SU-DHL-6 (cell line): Measurements from ENCODE around the gene TMEM208.

Experiments used
- H2AFZ ChIP-seq: fragments of 200-600 bp; sonication (generic); 2 replicates; pipeline ENCODE4 v1.6.1; 2014; ENCODE audit warnings: low read depth, mild to moderate bottlenecking, moderate library complexity, mixed read lengths, antibody characterized with exemption, low read length; ENCODE audit not compliant: severe bottlenecking
- H3F3A ChIP-seq: fragments of 200-600 bp; shearing (Covaris generic); 2 replicates; pipeline ENCODE4 v1.6.0; 2016; ENCODE audit warnings: antibody characterized with exemption, mild to moderate bottlenecking; ENCODE audit not compliant: insufficient read depth
- H3K27ac ChIP-seq: fragments of 200-600 bp; sonication (generic); 2 replicates; pipeline ENCODE4 v1.5.1; 2016; ENCODE audit warnings: low read depth, mild to moderate bottlenecking, low read length, moderate library complexity, mixed read lengths
- H3K27me3 ChIP-seq: fragments of 200-600 bp; sonication (generic), shearing (Covaris generic); 2 replicates; pipeline ENCODE4 v1.6.0; 2014; ENCODE audit warnings: mild to moderate bottlenecking, low read length
- H3K36me3 ChIP-seq: fragments of 200-600 bp; sonication (generic); 2 replicates; pipeline ENCODE4 v1.6.1; 2014; ENCODE audit warnings: mild to moderate bottlenecking, low read length, mixed read lengths
- H3K4me2 ChIP-seq: fragments of 300-600, 200-600 bp; shearing (Covaris generic), sonication (generic); 2 replicates; pipeline ENCODE4 v1.6.0; 2014; ENCODE audit warnings: low read length, low read depth, mild to moderate bottlenecking; ENCODE audit not compliant: poor library complexity, severe bottlenecking
- H3K4me3 ChIP-seq: fragments of 200-600 bp; sonication (generic); 2 replicates; pipeline ENCODE4 v1.5.1; 2014; ENCODE audit warnings: antibody characterized with exemption, low read length, mild to moderate bottlenecking, mixed read lengths; ENCODE audit not compliant: insufficient read depth, poor library complexity, severe bottlenecking
- H3K79me2 ChIP-seq: fragments of 200-600 bp; sonication (generic); 2 replicates; pipeline ENCODE4 v1.6.1; 2014; ENCODE audit warnings: mild to moderate bottlenecking, low read length, moderate library complexity; ENCODE audit not compliant: insufficient read depth
- H3K9ac ChIP-seq: fragments of 200-600 bp; sonication (generic); 2 replicates; pipeline ENCODE4 v1.7.0; 2014; ENCODE audit warnings: mild to moderate bottlenecking, low read length
- H3K9me2 ChIP-seq: fragments of 200-600 bp; sonication (generic); replicated peaks from 2 replicates; pipeline ENCODE4 v1.6.1; 2014; ENCODE audit warnings: low read length; ENCODE audit not compliant: insufficient read depth
- H3K9me3 ChIP-seq: fragments of 200-600 bp; sonication (generic); 2 replicates; pipeline ENCODE4 v1.6.1; 2014; ENCODE audit warnings: low read length, mixed read lengths; ENCODE audit not compliant: insufficient read depth
- H4K20me1 ChIP-seq: fragments of 200-600 bp; sonication (generic); 2 replicates; pipeline ENCODE4 v1.6.1; 2014; ENCODE audit warnings: low read depth, mild to moderate bottlenecking, antibody characterized with exemption, low read length, moderate library complexity, mixed read lengths
- CTCF ChIP-seq: fragments of 200-600 bp; sonication (generic); IDR thresholded peaks from one replicate; pipeline ENCODE4 v1.5.1; 2017; ENCODE audit warnings: antibody characterized with exemption, mild to moderate bottlenecking, low read length, moderate library complexity; ENCODE audit not compliant: insufficient read depth, poor library complexity, severe bottlenecking
- EZH2phosphoT487 ChIP-seq: fragments of 200-600 bp; sonication (generic), shearing (Covaris generic); conservative IDR thresholded peaks from 2 replicates; pipeline ENCODE4 v1.6.1; 2018; ENCODE audit warnings: mild to moderate bottlenecking, antibody characterized with exemption, low read length, moderate library complexity, mixed read lengths

TMEM208 gene

GRCh38 chr16:67198238-67198734 lies 28.6 kb upstream of the TMEM208 start:
- no peaks in the 10 kb centered on the region for H3F3A ChIP-seq
- H3K4me2 ChIP-seq, result no peak overlapping the region
- no peaks in the 10 kb centered on the region for H3K36me3 ChIP-seq
- no peak overlapping the region for H2AFZ ChIP-seq
- H3K27me3 ChIP-seq, result no peaks in the 10 kb centered on the region
- TF ChIP-seq CTCF (peak; percentile 71), EZH2phosphoT487 (no peak)
- H3K9me2 ChIP-seq, result no peaks in the 10 kb centered on the region
- no peaks in the 10 kb centered on the region for H3K9me3 ChIP-seq
- H3K27ac ChIP-seq, result no peak overlapping the region
- no peak overlapping the region for H3K4me3 ChIP-seq
- no peak overlapping the region for H3K9ac ChIP-seq
- no peaks in the 10 kb centered on the region for H4K20me1 ChIP-seq
- peaks cover 11% of the 10 kb centered on the region for H3K79me2 ChIP-seq

GRCh38 chr16:67199011-67199807 lies 27.7 kb upstream of the TMEM208 start, which contains the start of gene ELMO3:
ELMO3 (plus strand) TSS chr16:67199131; CDS start chr16:67199327, 196 bp downstream.
- Histone ChIP-seq H3K9ac (no peak within 1 kb of the TSS), H2AFZ (no peak within 1 kb of the TSS), H3K9me2 (no peaks in the 10 kb centered on the region), H3K4me2 (no peak within 1 kb of the TSS), H4K20me1 (no peaks in the 10 kb centered on the region), H3K36me3 (no peaks in the 10 kb centered on the region), H3K79me2 (peaks cover 2% of the 10 kb centered on the region; the same call in 1 of the 2 replicates), H3K9me3 (no peaks in the 10 kb centered on the region), H3K4me3 (no peak within 1 kb of the TSS), H3K27me3 (no peaks in the 10 kb centered on the region), H3K27ac (no peak within 1 kb of the TSS), H3F3A (no peaks in the 10 kb centered on the region)
- TF ChIP-seq CTCF, result no peak
- no peak for TF ChIP-seq EZH2phosphoT487

- Histone ChIP-seq H3K27ac (no peak overlapping the region), H3K4me2 (no peak overlapping the region), H4K20me1 (no peaks in the 10 kb centered on the region), H3K36me3 (no peaks in the 10 kb centered on the region), H3F3A (no peaks in the 10 kb centered on the region), H3K79me2 (no peaks in the 10 kb centered on the region), H3K9ac (no peak overlapping the region), H2AFZ (no peak overlapping the region), H3K9me2 (no peaks in the 10 kb centered on the region), H3K9me3 (no peaks in the 10 kb centered on the region), H3K4me3 (no peak overlapping the region), H3K27me3 (no peaks in the 10 kb centered on the region)
- TF ChIP-seq CTCF (no peak), EZH2phosphoT487 (no peak)
Measured at GRCh38 chr16:67199808-67200198, 27.1 kb upstream of the TMEM208 start.
